ENCODE data around the gene ZNF287.

GRCh38 chr17:16515933-16516332 is 53.1 kb downstream of the ZNF287 start:
- TF ChIP-seq, protein P1, sequence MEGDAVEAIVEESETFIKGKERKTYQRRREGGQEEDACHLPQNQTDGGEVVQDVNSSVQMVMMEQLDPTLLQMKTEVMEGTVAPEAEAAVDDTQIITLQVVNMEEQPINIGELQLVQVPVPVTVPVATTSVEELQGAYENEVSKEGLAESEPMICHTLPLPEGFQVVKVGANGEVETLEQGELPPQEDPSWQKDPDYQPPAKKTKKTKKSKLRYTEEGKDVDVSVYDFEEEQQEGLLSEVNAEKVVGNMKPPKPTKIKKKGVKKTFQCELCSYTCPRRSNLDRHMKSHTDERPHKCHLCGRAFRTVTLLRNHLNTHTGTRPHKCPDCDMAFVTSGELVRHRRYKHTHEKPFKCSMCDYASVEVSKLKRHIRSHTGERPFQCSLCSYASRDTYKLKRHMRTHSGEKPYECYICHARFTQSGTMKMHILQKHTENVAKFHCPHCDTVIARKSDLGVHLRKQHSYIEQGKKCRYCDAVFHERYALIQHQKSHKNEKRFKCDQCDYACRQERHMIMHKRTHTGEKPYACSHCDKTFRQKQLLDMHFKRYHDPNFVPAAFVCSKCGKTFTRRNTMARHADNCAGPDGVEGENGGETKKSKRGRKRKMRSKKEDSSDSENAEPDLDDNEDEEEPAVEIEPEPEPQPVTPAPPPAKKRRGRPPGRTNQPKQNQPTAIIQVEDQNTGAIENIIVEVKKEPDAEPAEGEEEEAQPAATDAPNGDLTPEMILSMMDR (IDR thresholded peaks at IDR 0.05; ENCODE audit: extremely low read depth in 1 of 2, insufficient read depth in 1 of 2, low read depth in 1 of 2, low read length in 2 of 2), result no peak
- TF ChIP-seq EZH2 (IDR thresholded peaks at IDR 0.05; ENCODE audit: borderline replicate concordance, low read depth, low read length, severe bottlenecking) (no peak), POLR2A (IDR thresholded peaks at IDR 0.05; ENCODE audit: low read depth, low read length) (no peak), JUN (IDR thresholded peaks at IDR 0.05; ENCODE audit: borderline replicate concordance, insufficient read depth, insufficient read length, low read depth) (no peak), POLR2AphosphoS5 (IDR thresholded peaks at IDR 0.05; ENCODE audit: insufficient read depth, low read depth, low read length) (no peak)
- TF ChIP-seq, protein P2, sequence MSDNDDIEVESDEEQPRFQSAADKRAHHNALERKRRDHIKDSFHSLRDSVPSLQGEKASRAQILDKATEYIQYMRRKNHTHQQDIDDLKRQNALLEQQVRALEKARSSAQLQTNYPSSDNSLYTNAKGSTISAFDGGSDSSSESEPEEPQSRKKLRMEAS (IDR thresholded peaks at IDR 0.05; ENCODE audit: insufficient read depth, insufficient read length), result no peak

All from endothelial cell of umbilical vein (primary cell).